ENCODE measurements around the gene SERBP1.
A peak's percentile ranks its signal among the peaks of the same experiment; 100 is the strongest.

The SERBP1 gene

GRCh38 chr1:67430358-67431155, at the start of gene SERBP1:
Gene SERBP1 (minus strand): TSS chr1:67430402. CDS start chr1:67430300, 102 bp downstream.
- DNase-seq, result peak; percentile 96

- DNase-seq, result no peak
These were observed 49.1 kb upstream of the SERBP1 start for GRCh38 chr1:67479146-67479891.

- DNase-seq, result no peak
These were observed 46.7 kb upstream of the SERBP1 start for GRCh38 chr1:67476906-67477305.

DNA sequence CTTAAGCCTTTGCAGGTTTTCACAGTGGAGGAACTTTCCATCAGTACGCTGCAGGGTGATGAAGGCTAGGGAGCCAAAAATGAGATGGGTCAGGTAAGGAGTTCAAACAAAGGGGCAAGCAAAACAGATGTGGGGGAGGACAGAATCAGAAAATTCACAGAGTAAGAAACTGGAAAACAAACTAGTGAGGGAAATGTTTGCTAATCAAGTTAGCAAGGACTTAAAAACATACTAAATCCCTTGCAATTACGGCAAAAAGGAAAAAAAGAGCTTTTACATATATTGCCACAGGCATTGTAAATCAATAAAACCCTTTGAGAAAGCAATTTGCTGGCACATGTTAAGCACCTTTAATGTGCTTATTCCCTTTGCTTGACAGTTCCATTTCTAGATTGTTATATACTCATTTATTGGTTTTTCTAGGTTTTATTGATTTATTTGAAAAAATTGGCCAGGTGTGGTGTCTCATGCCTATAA, 45.8 kb upstream of the SERBP1 start:
- no peak for DNase-seq

DNA sequence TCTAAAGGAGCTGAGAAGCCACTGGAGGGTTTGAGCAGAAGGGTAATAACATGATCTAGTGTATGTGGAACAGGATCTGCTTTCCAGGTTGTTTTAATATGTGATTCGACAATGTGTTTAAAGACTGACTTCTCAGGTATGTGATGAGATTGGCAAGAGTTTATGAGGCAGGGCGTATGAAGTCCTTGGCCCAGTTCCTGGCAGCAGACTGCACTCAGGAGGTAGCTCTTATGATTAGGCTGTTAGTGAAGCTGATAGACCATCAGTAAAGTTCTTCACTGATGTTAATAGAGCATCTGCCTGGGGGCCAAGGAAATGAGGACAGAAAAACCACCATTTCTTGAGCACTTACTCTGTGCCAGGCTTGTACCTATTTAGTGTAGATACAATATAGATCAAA, 41.9 kb upstream of the SERBP1 start:
- DNase-seq, result no peak

- DNase-seq, result no peak
These were observed 39.2 kb upstream of the SERBP1 start for GRCh38 chr1:67469431-67469830.

DNA sequence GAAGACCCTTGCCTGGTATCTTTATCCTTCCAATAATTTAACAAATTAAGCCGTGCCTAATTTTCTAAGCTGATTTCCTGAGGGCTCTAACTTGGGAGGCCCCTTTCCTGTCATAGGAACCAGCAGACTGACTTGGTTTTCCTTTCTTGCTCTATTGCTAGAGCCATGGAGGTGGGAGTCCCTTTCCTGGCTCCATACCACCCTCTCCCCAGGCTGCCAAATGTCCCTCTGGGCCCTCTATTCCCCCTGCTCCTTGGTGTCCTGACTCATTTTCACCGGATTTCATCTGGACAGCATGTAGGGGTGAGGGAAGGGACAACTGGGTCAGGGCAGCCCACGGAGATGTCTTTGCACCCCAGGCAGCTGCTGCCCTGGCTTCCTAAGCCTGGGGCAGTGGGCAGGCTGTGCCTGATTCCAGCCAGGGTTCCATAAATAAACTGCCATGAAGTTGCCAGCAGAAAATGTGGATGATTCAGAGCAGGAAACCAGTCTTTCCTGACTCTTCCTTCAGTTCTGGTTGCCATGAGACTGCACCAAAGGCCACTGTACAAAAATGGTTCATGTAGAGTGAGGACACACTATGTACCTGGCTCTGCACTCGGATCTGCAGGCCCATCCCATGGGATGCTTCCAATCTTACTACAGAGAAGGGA, 38.0 kb upstream of the SERBP1 start:
- no peak for DNase-seq

- DNase-seq, result no peak
These were observed 35.2 kb upstream of the SERBP1 start for GRCh38 chr1:67465375-67465774.

- DNase-seq, result no peak
These were observed 34.5 kb upstream of the SERBP1 start for GRCh38 chr1:67464746-67465145.

GRCh38 chr1:67464058-67464457, 33.9 kb upstream of the SERBP1 start:
- DNase-seq, result no peak

DNA sequence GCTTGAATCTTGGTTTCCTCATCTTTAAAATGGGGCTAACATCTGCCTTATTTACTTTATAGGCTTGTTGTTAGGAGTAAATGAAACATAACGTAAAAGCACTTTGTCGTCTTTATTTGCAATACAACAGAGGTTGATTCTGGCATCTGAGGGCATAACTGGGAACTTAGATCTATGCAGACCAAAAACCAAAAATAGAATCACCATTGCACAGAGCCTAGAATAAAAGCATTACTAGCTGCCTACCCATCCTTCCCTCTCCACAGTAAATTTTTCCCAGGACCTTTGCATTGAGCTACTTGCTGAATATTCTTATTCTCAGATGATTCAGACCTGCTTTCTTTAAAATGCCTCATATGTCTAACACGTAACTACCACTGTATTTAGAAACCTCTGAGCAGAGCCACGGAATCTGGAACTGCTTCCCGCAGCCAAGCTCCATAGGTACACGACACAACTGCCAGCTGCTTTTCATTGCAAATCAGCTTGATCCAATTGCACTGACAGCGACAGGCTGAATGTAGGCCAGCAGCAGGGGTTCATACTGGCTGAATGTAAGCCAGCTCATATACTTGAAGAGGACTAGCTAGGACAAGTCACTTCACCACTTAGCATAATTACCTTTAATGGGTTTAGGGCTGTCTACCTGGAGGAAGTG, 33.2 kb upstream of the SERBP1 start:
- DNase-seq, result no peak

- no peak for DNase-seq
These were observed 30.7 kb upstream of the SERBP1 start for GRCh38 chr1:67460676-67461500.

GRCh38 chr1:67459068-67459467, 28.9 kb upstream of the SERBP1 start:
- no peak for DNase-seq

DNA sequence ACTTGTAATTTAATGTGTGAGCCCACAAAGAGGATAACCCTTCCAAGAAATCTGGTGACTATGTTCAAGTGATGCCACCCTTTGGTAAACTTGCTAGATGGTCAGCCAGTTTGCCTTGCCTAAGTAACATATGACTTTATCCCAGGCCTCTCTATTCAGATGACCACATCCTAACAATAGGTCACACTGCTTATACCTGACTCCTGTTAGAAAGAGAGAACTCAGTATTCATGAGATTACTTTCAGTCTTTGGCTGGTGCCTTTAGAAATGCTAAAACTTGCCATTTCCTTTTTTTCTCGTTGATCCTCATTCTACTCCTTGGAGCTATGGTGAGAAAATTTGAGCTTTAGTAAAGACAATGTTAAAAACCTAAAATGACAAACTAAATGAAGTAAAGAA, 28.5 kb upstream of the SERBP1 start:
- no peak for DNase-seq

DNA sequence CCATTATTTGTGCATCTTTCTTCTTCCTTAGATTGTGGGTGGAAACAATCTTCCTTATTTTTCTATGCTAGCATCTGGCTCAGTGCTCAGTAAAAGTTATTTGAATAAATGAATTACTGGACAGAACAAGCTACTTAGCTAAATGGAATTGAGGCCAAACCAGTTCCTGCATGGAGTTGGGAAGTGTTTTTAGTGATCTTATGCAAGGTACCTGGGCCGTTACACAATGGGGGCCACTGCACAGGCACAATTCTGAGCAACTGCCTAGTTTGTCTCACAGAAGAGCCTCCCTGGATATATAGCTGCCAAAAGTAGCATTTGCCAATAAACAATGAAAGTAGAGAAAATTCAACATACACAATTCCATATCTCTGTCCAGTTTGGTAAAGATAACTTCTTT, 27.0 kb upstream of the SERBP1 start:
- DNase-seq, result no peak

DNA sequence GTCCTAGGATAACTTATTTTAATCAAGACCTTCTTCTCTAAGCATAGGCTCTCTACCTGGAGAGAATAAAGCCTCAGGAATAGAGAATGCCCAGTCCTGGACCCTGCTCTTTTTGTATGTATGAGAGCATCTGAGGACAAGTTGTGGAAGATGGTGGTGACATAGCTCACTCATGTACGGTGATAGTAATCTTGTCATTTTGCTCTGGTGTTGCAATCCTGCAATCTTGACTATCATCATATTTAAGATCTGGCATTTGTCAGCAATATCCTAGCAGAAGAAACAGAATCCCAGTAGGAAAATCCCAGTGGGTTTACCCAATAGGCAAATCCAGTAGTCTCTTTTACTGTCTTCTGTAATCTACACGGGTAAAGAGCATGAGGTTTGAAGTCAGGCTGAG, 21.6 kb upstream of the SERBP1 start:
- DNase-seq, result no peak

DNA sequence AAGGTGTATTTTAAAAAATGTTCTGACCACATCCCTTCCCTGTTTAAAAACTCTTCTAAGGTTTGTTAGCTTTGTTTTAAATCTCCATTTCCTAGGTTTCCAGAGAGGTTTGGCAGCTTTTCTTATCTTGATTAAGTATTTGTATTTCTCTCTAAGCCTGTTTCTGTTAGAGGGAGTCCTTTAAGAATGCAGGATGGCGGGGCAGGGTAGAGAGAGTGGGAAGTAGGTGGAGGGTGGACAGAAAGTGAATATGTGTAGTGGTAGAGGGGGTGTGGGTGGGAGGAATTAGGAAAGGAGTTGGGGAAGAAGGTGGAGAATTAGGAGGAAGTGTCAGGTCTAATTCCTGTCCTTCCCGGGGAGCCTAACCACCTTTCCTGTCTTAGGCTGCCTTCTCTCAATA, 21.2 kb upstream of the SERBP1 start:
- DNase-seq, result no peak

- DNase-seq, result no peak
These were observed 16.7 kb upstream of the SERBP1 start for GRCh38 chr1:67446893-67447292.

DNA sequence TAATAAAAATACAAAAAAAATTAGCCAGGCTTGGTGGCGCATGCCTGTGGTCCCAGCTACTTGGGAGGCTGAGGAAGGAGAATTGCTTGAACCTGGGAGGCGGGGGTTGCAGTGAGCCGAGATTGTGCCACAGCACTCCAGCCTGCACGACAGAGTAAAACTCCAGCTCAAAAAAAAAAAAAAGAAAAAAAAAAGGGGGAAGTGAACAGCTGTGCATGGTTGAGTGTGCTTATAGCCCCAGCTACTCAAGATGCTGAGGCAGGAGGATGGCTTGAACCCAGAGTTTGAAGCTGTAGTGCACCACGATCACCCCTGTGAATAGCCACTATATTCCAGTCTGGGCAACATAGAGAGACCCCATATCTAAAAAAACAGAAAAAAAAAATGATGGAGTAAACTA, 15.8 kb upstream of the SERBP1 start:
- peak; percentile 46 for DNase-seq

DNA sequence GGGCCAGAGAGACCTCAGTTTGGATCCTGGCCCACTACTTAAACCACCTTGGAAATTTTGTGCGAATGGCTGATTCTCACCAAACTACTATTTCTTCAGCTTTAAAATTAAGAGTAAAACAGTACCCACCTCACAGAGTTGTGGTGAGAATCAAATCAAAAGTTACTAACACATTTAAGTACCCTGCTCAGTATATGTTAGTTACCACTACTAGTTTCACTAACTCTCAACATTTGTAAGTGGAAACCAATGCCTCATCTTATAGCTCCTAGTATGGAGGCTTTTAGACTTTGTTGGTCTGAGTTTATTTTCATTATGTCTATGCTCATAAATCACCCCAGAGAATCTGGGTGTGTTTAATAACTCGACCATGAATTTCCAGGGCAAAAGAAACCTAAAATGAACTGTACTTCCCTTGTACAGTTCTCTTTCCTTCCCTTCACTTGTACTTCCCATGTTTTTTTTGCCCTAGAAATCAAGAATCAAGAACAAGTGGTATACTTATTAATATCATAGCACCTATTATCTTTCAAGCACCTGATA, 11.6 kb upstream of the SERBP1 start:
- DNase-seq, result no peak

DNA sequence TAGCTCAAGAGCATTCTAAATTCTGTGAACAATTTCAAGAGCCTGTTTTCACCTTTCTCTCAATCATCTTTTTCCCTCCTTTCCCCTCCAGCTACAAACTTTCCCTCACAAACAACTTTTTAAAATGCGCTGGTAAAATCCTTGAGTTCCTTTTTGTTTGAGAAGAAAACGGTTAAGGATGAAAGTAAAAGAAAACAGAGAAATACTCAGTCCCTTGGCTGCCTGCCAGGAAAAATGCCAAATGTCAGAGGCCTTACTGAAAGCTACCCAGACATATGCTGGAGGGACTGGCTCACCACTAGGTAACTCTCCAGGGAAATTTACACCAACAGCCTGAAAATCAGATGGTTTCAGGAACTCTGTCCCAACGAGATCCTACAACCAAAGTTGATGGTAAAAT, 11.0 kb upstream of the SERBP1 start:
- peak; percentile 58 for DNase-seq

DNA sequence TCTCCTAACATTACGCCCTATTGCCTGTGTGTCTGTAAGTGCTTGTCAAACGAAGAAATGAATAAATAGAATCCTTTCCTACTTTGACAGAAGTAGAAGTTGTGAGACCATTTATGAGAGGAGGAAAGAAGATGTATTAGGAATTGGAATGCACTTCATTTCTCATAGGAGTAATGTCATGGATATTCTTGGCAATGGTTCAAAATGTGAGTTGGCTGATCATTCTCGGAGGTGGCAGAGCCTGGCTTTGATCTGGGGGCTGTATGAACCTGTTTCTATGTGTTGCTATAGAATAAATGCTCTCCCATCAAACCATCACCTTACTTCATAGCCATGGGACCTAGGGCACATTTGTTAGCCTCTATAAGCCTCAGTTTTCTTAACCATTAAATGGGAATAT, 10.1 kb upstream of the SERBP1 start:
- no peak for DNase-seq

Measured in MV-4-11 (cell line).